NCI-H2196 (cell line): ENCODE results near the gene AGBL2.
A peak's percentile ranks its signal among the peaks of the same experiment; 100 is the strongest.
"Not testable (repeated sequence)": the region's sequence is repeated elsewhere in the genome, so short reads cannot be mapped to it uniquely, and the experiment has no call there.

ENCODE experiments used
- DNase-seq: peaks from one replicate; lab custom pipeline; 2025; ENCODE audit not compliant: unreplicated experiment; lab: John Stamatoyannopoulos, UW

AGBL2 gene

GRCh38 chr11:47715082-47715669, at the start of gene AGBL2:
AGBL2 (minus strand) TSS chr11:47715369; CDS start chr11:47714650, 719 bp downstream.
- DNase-seq, result peak; percentile 75

- not testable (repeated sequence) for DNase-seq
These were observed 44.1 kb upstream of the AGBL2 start for GRCh38 chr11:47759291-47759690.

- DNase-seq, result no peak
These were observed 41.0 kb upstream of the AGBL2 start for GRCh38 chr11:47756208-47756607.

GRCh38 chr11:47750725-47751124, 35.6 kb upstream of the AGBL2 start:
- no peak for DNase-seq

DNA sequence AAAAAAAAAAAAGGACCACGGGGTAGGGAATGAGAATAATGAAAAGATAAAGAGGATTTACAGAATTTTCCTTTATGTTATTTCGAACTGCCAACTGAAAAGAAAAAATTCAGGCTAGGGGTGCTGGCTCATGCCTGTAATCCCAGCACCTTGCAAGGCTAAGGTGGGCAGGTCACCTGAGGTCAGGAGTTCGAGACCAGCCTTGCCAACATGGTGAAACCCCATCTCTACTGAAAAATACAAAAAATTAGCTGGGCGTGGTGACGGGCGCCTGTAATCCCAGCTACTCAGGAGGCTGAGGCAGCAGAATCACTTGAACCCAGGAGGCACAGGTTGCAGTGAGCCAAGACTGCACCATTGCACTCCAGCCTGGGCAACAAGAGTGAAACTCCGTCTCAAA, 27.3 kb upstream of the AGBL2 start:
- not testable (repeated sequence) for DNase-seq

- DNase-seq, result not testable (repeated sequence)
These were observed 22.6 kb upstream of the AGBL2 start for GRCh38 chr11:47737817-47738216.

DNA sequence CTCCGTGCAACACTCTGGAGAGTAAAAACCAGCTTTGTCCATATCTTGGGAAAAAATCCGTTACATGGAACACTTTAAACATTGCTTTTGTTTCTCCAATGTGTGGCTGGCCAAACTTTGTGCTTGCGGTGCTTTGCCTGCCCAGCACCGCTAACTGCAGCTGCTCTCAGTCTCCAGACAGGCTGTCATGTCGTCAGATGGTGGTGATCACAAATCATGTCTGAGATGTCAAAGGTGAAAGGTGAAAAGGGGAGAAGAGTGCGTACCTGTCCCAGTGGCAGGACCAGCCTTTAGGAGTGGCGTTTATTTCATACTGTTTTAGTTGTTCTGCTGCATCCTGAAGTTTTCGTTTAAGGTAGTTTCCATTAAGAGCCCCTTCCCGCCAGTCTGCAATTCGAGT, 17.1 kb upstream of the AGBL2 start:
- DNase-seq, result no peak

- DNase-seq, result no peak
These were observed 16.3 kb upstream of the AGBL2 start for GRCh38 chr11:47731475-47731874.

DNA sequence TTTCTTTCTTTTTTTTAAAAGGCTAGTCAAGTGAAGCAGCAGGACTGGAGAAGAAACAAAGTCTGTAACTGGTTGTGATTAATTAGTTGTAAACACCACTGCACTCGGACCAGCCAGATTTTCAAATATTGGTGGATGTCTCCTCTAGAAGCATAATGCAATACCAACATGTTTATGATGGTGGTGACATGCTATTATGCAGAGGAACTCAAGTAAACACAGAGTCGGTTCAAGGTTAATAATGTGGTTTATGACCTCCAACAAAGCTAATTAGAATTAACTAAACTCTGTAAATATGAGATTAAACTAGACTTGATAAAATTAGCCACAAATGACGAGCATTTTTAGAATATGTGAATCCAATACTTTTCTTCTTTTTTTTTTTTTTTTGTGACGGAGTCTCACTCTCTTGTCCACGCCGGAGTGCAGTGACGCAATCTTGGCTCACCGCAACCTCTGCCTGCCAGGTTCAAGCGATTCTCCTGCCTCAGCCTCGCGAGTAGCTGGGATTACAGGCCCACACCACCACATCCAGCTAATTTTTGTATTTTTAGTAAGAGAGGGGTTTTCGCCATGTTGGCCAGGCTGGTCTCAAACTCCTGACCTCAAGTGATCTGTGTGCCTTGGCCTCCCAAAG, 11.8 kb upstream of the AGBL2 start:
- no peak for DNase-seq

- DNase-seq, result no peak
These were observed 10.9 kb upstream of the AGBL2 start for GRCh38 chr11:47726118-47726442.

DNA sequence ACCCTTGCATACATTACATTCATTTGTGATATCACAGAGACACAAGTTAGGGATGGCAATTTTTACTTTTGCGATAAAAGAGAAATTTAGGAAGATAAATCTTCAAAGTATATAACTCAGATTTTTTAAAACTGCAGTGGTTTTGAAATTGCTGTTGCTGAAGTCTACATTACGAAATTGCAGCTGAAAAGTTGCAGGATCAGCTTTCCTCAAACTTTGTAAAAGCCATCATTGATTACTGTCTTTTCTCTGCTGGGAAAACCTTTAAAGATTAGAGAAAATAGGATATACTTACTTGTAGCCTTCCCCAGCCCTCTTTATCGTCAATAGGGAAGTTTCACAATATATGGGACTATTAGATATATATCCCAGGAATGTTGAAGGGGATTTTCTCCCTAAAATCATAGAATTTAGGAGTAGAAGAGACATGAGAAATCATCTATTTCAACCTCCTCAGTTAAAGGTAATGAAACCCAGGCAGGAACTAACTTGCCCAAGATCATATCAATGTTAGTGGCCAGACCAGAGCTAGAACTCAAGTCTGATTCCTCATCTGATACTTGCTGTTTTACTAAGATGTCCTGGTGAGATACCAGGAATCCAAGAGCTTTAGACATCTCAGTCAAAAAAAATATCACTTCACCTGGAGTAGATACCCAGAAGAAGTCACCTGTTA, 10.4 kb upstream of the AGBL2 start:
- DNase-seq, result no peak

- peak; percentile 13 for DNase-seq
These were observed 9.0 kb upstream of the AGBL2 start for GRCh38 chr11:47724041-47724729.

- no peak for DNase-seq
These were observed 7.9 kb upstream of the AGBL2 start for GRCh38 chr11:47723041-47723440.

GRCh38 chr11:47720651-47721050, 5.5 kb upstream of the AGBL2 start:
- no peak for DNase-seq

DNA sequence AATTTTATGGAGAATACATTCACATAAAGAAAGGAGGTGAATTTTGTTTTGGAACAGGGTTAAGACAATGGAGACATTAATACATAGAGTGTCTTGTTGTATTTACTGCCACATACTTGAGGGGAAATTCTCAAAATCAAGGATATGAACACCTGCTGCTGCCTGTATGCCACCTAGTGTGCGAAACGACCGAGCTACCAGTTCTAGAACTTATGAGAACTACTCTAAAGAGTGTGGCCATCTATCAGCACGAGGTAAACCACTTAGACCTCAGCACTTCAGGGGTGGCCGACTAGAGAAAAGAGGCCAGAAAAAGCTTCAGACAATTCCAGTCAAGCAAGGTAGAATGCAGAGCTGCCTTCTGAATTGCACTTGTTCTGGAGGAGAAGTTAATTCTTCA, 1.5 kb upstream of the AGBL2 start:
- DNase-seq, result no peak

DNA sequence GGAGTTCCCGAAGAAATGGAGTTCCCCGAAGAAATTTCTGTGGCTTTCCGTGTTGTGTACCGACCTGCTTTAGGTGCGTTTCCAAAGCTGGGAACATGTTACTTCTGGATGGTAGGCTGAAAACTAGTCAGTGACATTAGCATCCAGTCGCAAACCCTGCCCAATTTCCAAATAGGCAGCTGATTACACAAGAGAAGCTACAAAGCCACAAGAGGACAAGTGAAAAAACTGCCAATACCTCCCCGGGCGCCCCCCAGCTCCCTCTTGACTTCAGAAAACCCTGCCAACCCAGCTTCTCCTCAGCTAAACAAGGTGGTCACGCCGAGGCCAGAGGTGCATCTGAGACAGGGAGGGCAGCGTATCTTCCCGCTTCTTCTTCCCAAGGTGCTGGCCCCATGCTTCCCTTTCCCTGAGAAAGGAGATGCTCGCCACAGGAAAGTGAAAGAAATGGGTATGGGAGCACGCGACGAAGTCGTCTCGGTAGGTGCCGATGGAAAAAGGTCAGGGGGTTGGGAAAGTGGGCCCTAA, 551 bp downstream of the AGBL2 start:
- DNase-seq, result no peak

- no peak for DNase-seq
These were observed 3.4 kb downstream of the AGBL2 start for GRCh38 chr11:47711816-47712215.

DNA sequence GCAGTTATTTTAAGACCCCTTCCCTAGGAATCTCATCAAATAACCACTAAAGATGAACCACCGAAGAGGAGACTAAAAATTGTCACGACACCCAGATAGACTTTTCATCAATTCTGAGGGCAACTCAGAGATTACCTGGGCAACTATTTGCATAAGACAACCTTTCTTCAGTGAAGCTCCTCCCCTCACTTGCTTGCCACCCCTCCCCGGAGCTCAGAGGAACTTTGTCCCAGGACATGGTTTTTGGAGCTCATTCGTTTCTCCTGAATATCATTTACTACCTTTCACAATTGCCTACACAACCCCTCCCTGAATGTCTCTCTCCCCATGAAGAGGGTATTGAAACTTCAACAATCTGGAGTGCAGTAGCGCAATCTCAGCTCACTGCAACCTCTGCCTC, 3.9 kb downstream of the AGBL2 start:
- DNase-seq, result no peak

GRCh38 chr11:47707275-47707786, 7.8 kb downstream of the AGBL2 start:
- DNase-seq, result not testable (repeated sequence)

DNA sequence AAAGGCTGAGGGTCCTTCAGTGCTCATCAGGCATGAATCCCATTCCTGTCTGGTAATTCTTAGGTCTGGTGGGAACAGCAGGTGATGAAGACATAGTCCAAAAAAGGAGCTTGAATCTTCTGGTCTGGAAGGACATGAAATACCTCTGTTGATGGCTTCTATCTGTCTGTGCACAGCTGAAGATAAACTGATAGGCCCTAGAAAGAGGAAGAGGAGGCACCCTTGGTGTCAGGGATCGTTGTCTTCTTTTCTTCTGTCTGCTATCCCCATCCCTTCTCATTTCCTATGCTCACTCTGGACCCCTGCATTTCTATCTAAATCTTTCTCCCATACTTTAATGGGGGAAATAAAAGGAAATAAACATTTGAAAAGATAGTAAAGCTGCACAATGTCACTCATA, 9.4 kb downstream of the AGBL2 start:
- DNase-seq, result no peak

- DNase-seq, result no peak
These were observed 23.2 kb downstream of the AGBL2 start for GRCh38 chr11:47691979-47692378.

DNA sequence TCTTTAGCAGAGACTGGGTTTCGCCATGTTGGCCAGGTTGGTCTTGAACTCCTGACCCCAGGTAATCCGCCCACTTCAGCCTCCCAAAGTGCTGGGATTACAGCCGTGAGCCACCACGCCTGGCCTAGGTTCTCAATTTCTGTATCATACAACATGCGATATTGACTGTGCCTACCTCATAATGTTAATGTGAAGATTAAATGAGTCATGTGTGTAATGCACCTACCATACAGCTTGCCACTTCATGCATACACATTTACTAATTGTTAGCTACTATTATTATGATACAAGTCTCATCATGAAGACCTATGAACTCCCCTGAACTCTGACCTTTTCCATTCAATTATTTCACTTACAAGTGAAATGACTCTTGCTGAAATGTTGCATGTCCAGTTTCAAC, 25.7 kb downstream of the AGBL2 start:
- DNase-seq, result no peak
